GM21717 (cell line): ENCODE data around the gene SRD5A1.

Experiments used
- ATAC-seq: cut with Tn5 transposase; IDR thresholded peaks from one replicate; pipeline ENCODE4 v1.9.1; 2021; ENCODE audit warnings: mild to moderate bottlenecking, moderate library complexity; ENCODE audit not compliant: unreplicated experiment

Gene SRD5A1

GRCh38 chr5:6711409-6712141, 78.3 kb downstream of the SRD5A1 start:
- ATAC-seq: no peak

DNA sequence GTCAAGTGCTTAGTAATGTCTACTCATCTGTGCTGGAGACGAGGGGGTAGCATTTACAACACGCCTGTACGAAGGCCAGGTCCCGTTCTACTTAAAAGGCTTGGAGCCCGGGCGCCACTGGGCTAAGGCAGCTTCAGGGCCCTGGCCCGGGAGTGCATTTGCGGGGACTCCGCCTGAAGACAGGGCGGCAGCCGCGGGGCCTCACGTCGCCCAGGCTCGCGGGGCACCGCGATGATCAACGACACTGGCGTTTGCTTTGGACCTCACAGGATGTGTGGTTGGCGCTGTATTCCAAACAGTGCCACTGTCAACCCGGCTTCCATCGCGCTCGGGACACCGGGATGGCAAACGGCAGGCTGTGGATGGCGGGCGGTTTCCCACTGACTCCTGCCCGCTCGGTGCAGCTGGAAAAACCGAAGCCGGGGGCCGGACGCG, 78.9 kb downstream of the SRD5A1 start:
- peak; percentile 15 for ATAC-seq

- peak; percentile 52 for ATAC-seq
These were observed 79.5 kb downstream of the SRD5A1 start for GRCh38 chr5:6712577-6713273.

DNA sequence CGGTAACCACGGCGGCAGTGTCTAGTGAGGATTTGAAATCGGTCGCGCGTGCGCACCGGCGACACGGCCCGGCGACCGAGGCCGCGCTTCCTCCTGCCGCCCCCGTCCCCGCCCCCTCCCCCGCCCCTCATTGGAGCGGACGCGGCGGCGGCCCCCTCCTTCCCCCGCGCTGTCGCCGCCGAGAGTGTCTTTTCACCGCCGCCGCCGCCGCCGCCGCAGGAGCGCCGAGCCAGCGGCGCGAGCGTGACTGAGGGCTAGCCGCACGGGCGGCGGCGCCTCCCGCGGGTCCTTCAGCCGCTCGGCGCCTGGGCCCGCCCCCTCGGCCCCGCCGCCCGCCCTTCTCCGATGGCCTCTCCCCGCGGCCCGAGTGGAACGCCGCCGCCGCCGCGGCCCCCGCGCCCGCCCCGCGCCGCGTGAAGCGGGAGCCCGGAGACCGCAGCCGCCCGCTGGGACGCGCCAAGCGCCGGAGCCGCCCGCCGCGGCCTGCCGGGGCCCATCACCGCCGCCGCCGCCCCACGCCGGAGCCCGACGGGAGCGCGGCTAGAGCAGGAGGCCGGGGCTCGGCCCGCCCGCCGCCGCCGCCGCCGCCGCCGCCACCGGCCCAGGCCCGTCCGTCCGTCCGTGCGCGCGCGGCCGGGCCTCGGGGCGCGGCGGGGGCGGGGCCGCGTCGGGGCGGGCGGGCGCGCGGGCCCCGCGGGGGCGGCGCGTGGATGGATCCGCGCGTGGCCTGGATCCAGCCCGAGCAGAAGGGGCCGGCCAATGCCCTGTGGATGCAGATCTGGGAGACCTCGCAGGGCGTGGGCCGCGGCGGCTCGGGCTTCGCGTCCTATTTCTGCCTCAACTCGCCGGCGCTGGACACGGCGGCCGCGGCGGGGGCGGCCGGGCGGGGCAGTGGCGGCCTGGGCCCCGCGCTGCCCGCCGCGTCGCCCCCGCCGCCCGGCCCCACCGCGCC, 80.3 kb downstream of the SRD5A1 start, which contains the start of gene TENT4A:
Gene TENT4A (plus strand): TSS at position 159 of the 952 bp plus-strand sequence. CDS start 552 bp downstream, at position 711.
- ATAC-seq: peak; percentile 4

- ATAC-seq: no peak
These were observed 81.2 kb downstream of the SRD5A1 start for GRCh38 chr5:6714226-6715041.

DNA sequence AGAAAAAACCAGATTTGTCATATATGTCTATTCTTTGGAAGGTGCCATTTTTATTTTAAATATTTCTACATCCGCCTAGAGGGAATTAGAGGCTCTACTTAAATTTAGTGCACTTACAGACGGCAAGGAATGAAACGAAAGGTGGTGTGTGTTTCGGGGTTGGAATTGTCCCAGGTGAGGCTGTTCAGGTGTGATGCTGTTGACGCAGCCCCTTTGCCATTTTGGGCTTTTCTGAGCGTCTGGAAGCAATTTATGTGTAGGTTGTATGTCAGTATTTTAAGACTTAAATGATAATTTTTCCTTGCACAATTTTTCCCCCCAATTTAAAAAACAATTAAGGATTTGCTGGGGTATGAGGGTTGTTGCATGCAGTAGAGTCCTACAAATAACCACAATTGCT, 82.0 kb downstream of the SRD5A1 start:
- no peak for ATAC-seq

- no peak for ATAC-seq
These were observed 82.8 kb downstream of the SRD5A1 start for GRCh38 chr5:6715758-6716628.

DNA sequence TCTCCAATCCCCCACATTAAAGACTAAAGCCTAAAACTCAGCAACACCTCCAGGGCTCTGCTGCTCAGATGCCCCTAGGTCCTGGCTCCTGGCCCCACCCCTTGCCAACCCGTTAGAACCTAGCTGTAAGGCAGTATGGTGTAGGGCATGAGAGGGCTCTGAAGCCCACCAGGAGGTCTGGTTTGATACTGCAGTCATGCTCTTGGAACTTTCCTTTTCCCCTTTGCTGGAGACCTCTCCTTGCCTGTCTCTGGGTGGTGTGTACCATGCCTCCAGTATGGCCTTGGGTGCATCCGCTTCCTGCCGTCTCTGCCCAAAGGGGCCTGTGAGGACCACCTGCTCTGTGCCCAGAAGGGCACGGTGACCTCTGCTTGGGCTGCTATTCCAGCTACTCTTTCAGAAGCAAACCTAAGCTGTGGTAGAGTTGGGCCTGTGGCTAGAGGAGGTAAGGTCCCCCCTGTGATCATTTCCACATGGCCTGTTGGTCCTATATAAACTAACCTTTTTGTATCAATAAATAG, 83.4 kb downstream of the SRD5A1 start:
- no peak for ATAC-seq

- ATAC-seq: no peak
These were observed 84.0 kb downstream of the SRD5A1 start for GRCh38 chr5:6717247-6717646.

DNA sequence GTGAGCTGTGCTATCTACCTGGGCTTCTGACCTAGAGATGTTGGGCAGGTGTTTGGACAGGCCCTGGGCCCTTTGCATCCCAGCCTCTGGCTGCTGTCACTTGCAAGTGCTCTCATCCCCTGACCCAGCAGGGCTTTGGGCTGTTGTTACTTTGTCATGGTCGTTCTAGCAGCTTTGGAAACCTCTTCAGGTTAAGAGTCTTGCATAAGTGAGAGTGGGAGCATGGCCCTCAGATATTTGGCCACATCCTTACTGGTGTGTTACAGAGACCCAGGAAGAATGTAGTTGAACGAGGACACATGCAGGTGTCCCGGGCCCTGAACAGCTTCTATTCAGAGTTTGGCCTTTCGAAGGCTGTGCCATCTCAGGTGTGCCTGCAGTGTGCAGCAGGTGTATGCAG, 84.4 kb downstream of the SRD5A1 start:
- ATAC-seq: no peak

GRCh38 chr5:6718161-6718681, 85.0 kb downstream of the SRD5A1 start:
- no peak for ATAC-seq

GRCh38 chr5:6718718-6719117, 85.5 kb downstream of the SRD5A1 start:
- ATAC-seq: no peak

DNA sequence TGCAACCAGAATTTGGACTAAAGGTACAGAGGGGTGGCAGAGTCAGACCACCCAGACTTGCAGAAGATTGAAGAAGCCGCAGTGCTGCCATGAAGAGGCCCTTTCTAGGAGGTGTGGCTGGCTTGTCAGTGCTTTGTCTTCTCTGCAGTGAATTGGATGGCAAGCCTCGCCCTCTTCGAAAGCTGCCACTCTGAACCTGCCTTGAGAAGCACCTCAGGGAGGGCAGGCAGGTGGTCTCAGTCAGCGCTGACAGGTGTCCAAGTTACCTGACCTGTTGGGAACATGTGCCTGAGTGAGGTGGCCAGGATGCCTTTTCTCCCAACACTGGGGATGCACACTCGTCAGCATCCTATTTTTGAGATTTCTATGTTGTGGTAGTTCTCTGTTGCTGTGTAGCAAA, 86.2 kb downstream of the SRD5A1 start:
- no peak for ATAC-seq

DNA sequence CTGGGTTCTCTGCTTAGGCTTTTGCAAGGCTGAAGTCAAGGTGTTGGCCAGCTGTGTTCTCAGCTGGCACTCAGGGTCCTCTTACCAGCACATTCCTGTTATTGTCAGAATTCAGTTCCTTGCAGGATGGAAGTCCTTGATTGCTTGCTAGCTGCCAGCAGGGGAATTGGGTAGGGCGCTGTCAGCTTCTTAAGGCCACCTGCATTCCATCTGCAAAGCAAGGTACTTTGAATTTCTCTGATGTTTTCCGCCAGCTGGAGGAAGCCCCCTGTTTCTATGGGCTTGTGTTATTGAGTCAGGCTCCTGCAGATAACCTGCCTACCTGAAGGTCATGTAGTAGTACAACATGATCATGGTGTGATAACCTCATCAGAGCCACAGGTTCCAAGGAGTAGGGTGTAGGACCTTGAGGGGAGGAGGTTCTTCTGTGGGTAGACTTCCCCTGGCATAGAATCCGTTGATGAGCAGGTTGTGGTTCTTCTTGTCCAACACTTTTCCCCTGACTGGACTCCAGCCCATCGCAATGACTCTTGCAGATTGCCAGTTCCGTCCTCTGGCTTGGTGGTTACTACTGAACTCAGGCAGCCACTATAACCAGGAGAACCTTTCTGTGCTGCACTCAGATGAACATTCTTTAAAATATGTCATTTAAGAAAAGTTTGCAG, 86.8 kb downstream of the SRD5A1 start:
- no peak for ATAC-seq

GRCh38 chr5:6720561-6720921, 87.3 kb downstream of the SRD5A1 start:
- no peak for ATAC-seq

DNA sequence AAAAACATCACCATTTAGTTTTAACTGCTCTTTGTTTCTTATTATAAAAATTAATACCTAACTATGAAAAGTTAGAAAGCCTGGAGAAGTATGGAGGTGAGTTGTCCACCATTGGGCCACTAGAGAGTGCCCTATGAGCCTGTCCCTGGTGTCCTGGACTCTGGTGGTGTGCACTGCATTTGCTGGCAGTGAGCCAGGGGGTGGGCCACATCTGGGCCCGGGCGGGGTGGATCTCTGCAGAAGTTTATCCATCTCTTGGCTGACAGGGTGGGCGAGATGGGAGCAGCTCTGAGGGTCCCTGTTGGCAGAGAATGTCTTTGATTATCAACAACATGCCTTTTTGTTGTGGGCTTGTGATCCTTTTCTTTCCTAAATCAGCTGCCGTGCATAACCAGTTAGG, 88.2 kb downstream of the SRD5A1 start:
- no peak for ATAC-seq

DNA sequence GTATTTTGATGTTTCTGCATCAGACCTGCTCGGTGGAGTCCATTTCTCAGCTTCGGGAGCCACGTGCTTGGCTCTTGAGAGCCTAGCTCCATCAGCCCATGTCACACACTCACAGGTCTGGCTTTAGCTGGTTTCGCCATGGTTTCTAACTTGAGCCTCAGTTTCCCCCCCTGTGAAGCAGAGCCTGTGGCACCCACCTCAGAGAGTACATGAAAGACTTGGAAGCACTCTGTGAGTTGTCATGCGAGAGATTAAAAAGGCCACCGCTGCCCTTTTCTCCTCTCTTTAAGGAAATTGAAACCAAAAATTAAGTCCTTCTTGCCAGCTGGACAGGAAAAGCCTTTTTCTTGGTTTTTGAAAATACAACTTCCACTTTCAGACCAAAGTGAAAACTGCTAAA, 88.8 kb downstream of the SRD5A1 start:
- ATAC-seq: peak; percentile 48

GRCh38 chr5:6723122-6723815, 90.0 kb downstream of the SRD5A1 start:
- no peak for ATAC-seq
